Muscle of leg (tissue), 16 donors: ENCODE results near the gene NPM3. TPM values are rescaled to one million over a fixed set of nuclear protein-coding genes. Genes with fewer than 3 reads are reported as not detected.

Experiments
- DNase-seq: peaks from one replicate; pipeline ENCODE4 v3.0.0; 2013
- H3K27ac ChIP-seq: one replicate; pipeline ENCODE4 v1.5.1; 2013; ENCODE audit warnings: mild to moderate bottlenecking, low read length, control low read depth
- H3K27me3 ChIP-seq: one replicate; pipeline ENCODE4 v1.6.1; 2013; ENCODE audit warnings: low read length; ENCODE audit not compliant: control insufficient read depth, insufficient read depth
- H3K36me3 ChIP-seq: one replicate; pipeline ENCODE4 v1.6.1; 2013; ENCODE audit warnings: low read length; ENCODE audit not compliant: control insufficient read depth, insufficient read depth
- H3K4me1 ChIP-seq: one replicate; pipeline ENCODE4 v1.6.1; 2013; ENCODE audit warnings: low read length; ENCODE audit not compliant: control insufficient read depth, insufficient read depth
- H3K4me3 ChIP-seq: one replicate; pipeline ENCODE4 v1.5.1; 2013; ENCODE audit warnings: low read length, control low read depth
- H3K9me3 ChIP-seq: replicated peaks from 2 replicates; pipeline ENCODE4 v1.6.1; 2013; ENCODE audit warnings: low read depth, low read length; ENCODE audit not compliant: control insufficient read depth
- WGBS: methylation state at CpG from one replicate; pipeline ENCODE4 v1.1.5; 2013; ENCODE audit warnings: missing lambda C conversion rate; ENCODE audit not compliant: insufficient coverage; 5-methylcytosine and 5-hydroxymethylcytosine counted together
- long read RNA-seq, 11 donors: transcript quantifications; one replicate each; lab custom pipeline, GENCODE V29; 2026
- polyA plus RNA-seq, 8 donors: library from polyadenylated mRNA; unstranded; fragments of 120-200 nt; gene quantifications; one replicate each; pipeline versions ENCODE4 v1.2.1 to v1.2.3, GENCODE V29; 2013; ENCODE audit warnings: inconsistent platforms in 1 of 8, low replicate concordance in 1 of 8; ENCODE audit not compliant: insufficient read length in 8 of 8, insufficient read depth in 1 of 8
- total RNA-seq: library from RNA; stranded (reverse); fragments of 120-200 nt; gene quantifications from one replicate; pipeline ENCODE4 v1.2.4, GENCODE V29; 2013

The NPM3 gene
- total RNA-seq (72.7 TPM), polyA plus RNA-seq (10 to 100 TPM; 54.1 to 80.9 (median 73.3) TPM)
- long read RNA-seq, donor 1, transcript NPM3-201 (6 exons, 877 nt), result major isoform, 8 of 8 reads
- long read RNA-seq, donor 1, partial matches to known transcripts, result 0 of 8 reads
- long read RNA-seq, donor 1, other reads (novel, unspliced or antisense), result 0 of 8 reads
- long read RNA-seq, donor 2, transcript NPM3-201 (6 exons, 877 nt), result major isoform, 5 of 5 reads
- long read RNA-seq, donor 2, partial matches to known transcripts, result 0 of 5 reads
- long read RNA-seq, donor 2, other reads (novel, unspliced or antisense), result 0 of 5 reads
- long read RNA-seq, donor 3, transcript NPM3-201 (6 exons, 877 nt), result major isoform, 33 of 35 reads
- long read RNA-seq, donor 3, partial matches to known transcripts, result 0 of 35 reads
- long read RNA-seq, donor 3, other reads (novel, unspliced or antisense), result 0 of 35 reads
- long read RNA-seq, donor 4, transcript NPM3-201 (6 exons, 877 nt), result major isoform, 19 of 22 reads
- long read RNA-seq, donor 4, partial matches to known transcripts, result 0 of 22 reads
- long read RNA-seq, donor 4, other reads (novel, unspliced or antisense), result 0 of 22 reads
- long read RNA-seq, donor 5, transcript NPM3-204 (5 exons, 755 nt), result minor isoform, 7 of 72 reads
- long read RNA-seq, donor 5, transcript NPM3-201 (6 exons, 877 nt), result major isoform, 65 of 72 reads
- long read RNA-seq, donor 5, partial matches to known transcripts, result 0 of 72 reads
- long read RNA-seq, donor 5, other reads (novel, unspliced or antisense), result 0 of 72 reads
- long read RNA-seq, donor 6, transcript NPM3-201 (6 exons, 877 nt), result major isoform, 43 of 47 reads
- long read RNA-seq, donor 6, partial matches to known transcripts, result 0 of 47 reads
- long read RNA-seq, donor 6, other reads (novel, unspliced or antisense), result 0 of 47 reads
- long read RNA-seq, donor 7, transcript NPM3-201 (6 exons, 877 nt), result major isoform, 36 of 36 reads
- long read RNA-seq, donor 7, partial matches to known transcripts, result 0 of 36 reads
- long read RNA-seq, donor 7, other reads (novel, unspliced or antisense), result 0 of 36 reads
- long read RNA-seq, donor 8, transcript NPM3-201 (6 exons, 877 nt), result major isoform, 34 of 37 reads
- long read RNA-seq, donor 8, partial matches to known transcripts, result 0 of 37 reads
- long read RNA-seq, donor 8, other reads (novel, unspliced or antisense), result 0 of 37 reads
- long read RNA-seq, donor 9, transcript NPM3-201 (6 exons, 877 nt), result major isoform, 23 of 27 reads
- long read RNA-seq, donor 9, partial matches to known transcripts, result 0 of 27 reads
- long read RNA-seq, donor 9, other reads (novel, unspliced or antisense), result 0 of 27 reads
- long read RNA-seq, donor 10, transcript NPM3-201 (6 exons, 877 nt), result major isoform, 32 of 44 reads
- long read RNA-seq, donor 10, partial matches to known transcripts, result 9 of 44 reads
- long read RNA-seq, donor 10, other reads (novel, unspliced or antisense), result 0 of 44 reads
- long read RNA-seq, donor 11, transcript NPM3-204 (5 exons, 755 nt), result minor isoform, 9 of 35 reads
- long read RNA-seq, donor 11, transcript NPM3-201 (6 exons, 877 nt), result major isoform, 26 of 35 reads
- long read RNA-seq, donor 11, partial matches to known transcripts, result 0 of 35 reads
- long read RNA-seq, donor 11, other reads (novel, unspliced or antisense), result 0 of 35 reads

GRCh38 chr10:101782811-101783735, at the start of gene NPM3:
TSS of gene NPM3 (minus strand) at chr10:101783446. CDS start at chr10:101783390, 56 bp downstream.
- peak within 1 kb of the TSS; percentile 71 for H3K27ac ChIP-seq
- peaks cover 32% of the 10 kb centered on the region for H3K36me3 ChIP-seq
- under 1% methylated on average over 43 of the region's 57 CpGs for WGBS
- peaks cover 49% of the 10 kb centered on the region for H3K4me1 ChIP-seq
- peaks cover 27% of the 10 kb centered on the region for H3K27me3 ChIP-seq
- peak within 1 kb of the TSS; percentile 79 for H3K4me3 ChIP-seq
- DNase-seq, result peak; percentile 94
- no peaks in the 10 kb centered on the region for H3K9me3 ChIP-seq

GRCh38 chr10:101832325-101832771, 49.1 kb upstream of the NPM3 start:
- no peak overlapping the region for H3K27ac ChIP-seq
- H3K36me3 ChIP-seq, result peaks cover 10% of the 10 kb centered on the region
- H3K4me3 ChIP-seq, result no peak overlapping the region
- DNase-seq, result no peak
- no peaks in the 10 kb centered on the region for H3K27me3 ChIP-seq
- no peaks in the 10 kb centered on the region for H3K9me3 ChIP-seq
- H3K4me1 ChIP-seq, result peaks cover 40% of the 10 kb centered on the region
- 49% methylated on average over 3 of the region's 4 CpGs for WGBS

- H3K27me3 ChIP-seq, result no peaks in the 10 kb centered on the region
- 66% methylated on average over 3 of the region's 9 CpGs for WGBS
- peaks cover 40% of the 10 kb centered on the region for H3K4me1 ChIP-seq
- peaks cover 15% of the 10 kb centered on the region for H3K36me3 ChIP-seq
- H3K4me3 ChIP-seq, result peak overlapping the region; percentile 54
- peak overlapping the region; percentile 80 for H3K27ac ChIP-seq
- H3K9me3 ChIP-seq, result no peaks in the 10 kb centered on the region
- no peak for DNase-seq
Measured at GRCh38 chr10:101831169-101831811, 48.0 kb upstream of the NPM3 start.

- Histone ChIP-seq H3K36me3 (peaks cover 16% of the 10 kb centered on the region), H3K27ac (peak overlapping the region; percentile 80), H3K4me1 (peaks cover 36% of the 10 kb centered on the region), H3K9me3 (no peaks in the 10 kb centered on the region), H3K4me3 (peak overlapping the region; percentile 54), H3K27me3 (no peaks in the 10 kb centered on the region)
- peak; percentile 95 for DNase-seq
- 2% methylated on average over 37 of the region's 56 CpGs for WGBS
Measured at GRCh38 chr10:101830322-101831168, 47.3 kb upstream of the NPM3 start.

- Histone ChIP-seq H3K9me3 (no peaks in the 10 kb centered on the region), H3K27me3 (no peaks in the 10 kb centered on the region), H3K27ac (peak overlapping the region; percentile 80), H3K36me3 (peaks cover 16% of the 10 kb centered on the region), H3K4me1 (peaks cover 32% of the 10 kb centered on the region), H3K4me3 (peak overlapping the region; percentile 54)
- peak; percentile 69 for DNase-seq
- 4% methylated on average over 11 of the region's 31 CpGs for WGBS
Measured at GRCh38 chr10:101829561-101830315, 46.5 kb upstream of the NPM3 start.

- no peaks in the 10 kb centered on the region for H3K9me3 ChIP-seq
- H3K36me3 ChIP-seq, result peaks cover 16% of the 10 kb centered on the region
- no peaks in the 10 kb centered on the region for H3K27me3 ChIP-seq
- peak overlapping the region; percentile 29 for H3K27ac ChIP-seq
- DNase-seq, result no peak
- peaks cover 32% of the 10 kb centered on the region for H3K4me1 ChIP-seq
- H3K4me3 ChIP-seq, result peak overlapping the region; percentile 28
- 42% methylated on average over 29 of the region's 39 CpGs for WGBS
Measured at GRCh38 chr10:101828766-101829551, 45.7 kb upstream of the NPM3 start.
